ENCODE results near the gene IPO5. TPM values are rescaled to one million over a fixed set of nuclear protein-coding genes. Genes with fewer than 3 reads are reported as not detected.

Gene IPO5
- total RNA-seq, 4 donors from 2014 or later = 119 to 144 (median 130) TPM

- Histone ChIP-seq H3K4me1 (peaks cover 13 to 42% (median 38%) of the 10 kb centered on the region in 4 donors), H3K36me3 (no peaks in the 10 kb centered on the region), H3K4me3 (peak overlapping the region; percentile 78 to 97 (median 86)), H3K27ac (replicated peaks in 1 of 4) (peak overlapping the region; percentile 96 to 99 (median 97)), H3K9me3 (no peaks in the 10 kb centered on the region), H3K27me3 (no peaks in the 10 kb centered on the region)
- intact Hi-C loops (cut with DNase I) = loop anchor here (5.0 kb wide), 1 partner anchor 118 kb away; no protein-coding TSS in a partner anchor
- no peak for DNase-seq (ENCODE audit: extremely low spot score)
- no peak for TF ChIP-seq EP300 (IDR thresholded peaks at IDR 0.05)
- no peak for TF ChIP-seq POLR2AphosphoS5 (IDR thresholded peaks at IDR 0.05)
- no peak for TF ChIP-seq CTCF (IDR thresholded peaks at IDR 0.05)
- TF ChIP-seq POLR2A (IDR thresholded peaks at IDR 0.05; ENCODE audit: low read depth) = no peak
- 22% methylated on average over 18 of the region's 20 CpGs for WGBS
Measured at GRCh38 chr13:97975280-97975847, 21.9 kb downstream of the IPO5 start.

GRCh38 chr13:97975848-97976609 lies 22.6 kb downstream of the IPO5 start:
- intact Hi-C loops (cut with DNase I) = loop anchor here (5.0 kb wide), 1 partner anchor 119 kb away; no protein-coding TSS in a partner anchor
- peak in 1 of 3 experiments; percentile 16 for TF ChIP-seq CTCF (IDR thresholded peaks at IDR 0.05)
- TF ChIP-seq EP300 (IDR thresholded peaks at IDR 0.05) = no peak
- peak; percentile 77 to 93 for TF ChIP-seq POLR2AphosphoS5 (IDR thresholded peaks at IDR 0.05)
- TF ChIP-seq POLR2A (IDR thresholded peaks at IDR 0.05; ENCODE audit: low read depth) = peak; percentile 73
- Histone ChIP-seq H3K27ac (replicated peaks in 1 of 4) (peak overlapping the region; percentile 96 to 99 (median 97)), H3K4me1 (peaks cover 13 to 48% (median 44%) of the 10 kb centered on the region in 4 donors), H3K4me3 (peak overlapping the region; percentile 78 to 97 (median 86)), H3K36me3 (no peaks in the 10 kb centered on the region), H3K9me3 (no peaks in the 10 kb centered on the region), H3K27me3 (no peaks in the 10 kb centered on the region)
- peak; percentile 93 for DNase-seq (ENCODE audit: extremely low spot score)
- 0% methylated on average over 10 of the region's 84 CpGs for WGBS

- no peaks in the 10 kb centered on the region for H3K27me3 ChIP-seq
- H3K27ac ChIP-seq (replicated peaks in 1 of 4) = peak overlapping the region; percentile 96 to 99 (median 97)
- H3K9me3 ChIP-seq = no peaks in the 10 kb centered on the region
- DNase-seq (ENCODE audit: extremely low spot score) = no peak
- WGBS = under 1% methylated on average over 23 of the region's 79 CpGs
- TF ChIP-seq POLR2A (IDR thresholded peaks at IDR 0.05; ENCODE audit: low read depth) (no peak), CTCF (IDR thresholded peaks at IDR 0.05) (no peak), POLR2AphosphoS5 (IDR thresholded peaks at IDR 0.05) (no peak), EP300 (IDR thresholded peaks at IDR 0.05) (no peak)
- H3K36me3 ChIP-seq = no peaks in the 10 kb centered on the region
- peak overlapping the region; percentile 78 to 97 (median 86) for H3K4me3 ChIP-seq
- intact Hi-C loops (cut with DNase I) = loop anchor here (5.0 kb wide), 1 partner anchor 120 kb away; no protein-coding TSS in a partner anchor
- peaks cover 13 to 55% (median 53%) of the 10 kb centered on the region in 4 donors for H3K4me1 ChIP-seq
Measured at GRCh38 chr13:97976610-97977521, 23.4 kb downstream of the IPO5 start.

- peak overlapping the region in 2 of 4 donors; percentile 96 to 98 for H3K27ac ChIP-seq (replicated peaks in 1 of 4)
- TF ChIP-seq POLR2AphosphoS5 (IDR thresholded peaks at IDR 0.05) = no peak
- H3K36me3 ChIP-seq = peaks cover 0 to 7% (median 2%) of the 10 kb centered on the region in 4 donors
- peaks cover 13 to 58% (median 56%) of the 10 kb centered on the region in 4 donors for H3K4me1 ChIP-seq
- intact Hi-C loops (cut with DNase I) = loop anchor here (5.0 kb wide), 1 partner anchor 121 kb away; no protein-coding TSS in a partner anchor
- no peaks in the 10 kb centered on the region for H3K9me3 ChIP-seq
- WGBS = 61% methylated on average over 7 of the region's 7 CpGs
- no peaks in the 10 kb centered on the region for H3K27me3 ChIP-seq
- no peak for DNase-seq (ENCODE audit: extremely low spot score)
- H3K4me3 ChIP-seq = peak overlapping the region; percentile 78 to 97 (median 86)
Measured at GRCh38 chr13:97977982-97978381, 24.5 kb downstream of the IPO5 start.

All from esophagus muscularis mucosa (tissue), 4 donors.